HuH-7.5 (cell line): ENCODE measurements around the gene ADAMTSL5.
A peak's percentile ranks its signal among the peaks of the same experiment; 100 is the strongest.

ENCODE experiments used
- DNase-seq: peaks from one replicate; pipeline ENCODE4 v3.0.0; 2011; ENCODE audit warnings: low spot score

The ADAMTSL5 gene

DNA sequence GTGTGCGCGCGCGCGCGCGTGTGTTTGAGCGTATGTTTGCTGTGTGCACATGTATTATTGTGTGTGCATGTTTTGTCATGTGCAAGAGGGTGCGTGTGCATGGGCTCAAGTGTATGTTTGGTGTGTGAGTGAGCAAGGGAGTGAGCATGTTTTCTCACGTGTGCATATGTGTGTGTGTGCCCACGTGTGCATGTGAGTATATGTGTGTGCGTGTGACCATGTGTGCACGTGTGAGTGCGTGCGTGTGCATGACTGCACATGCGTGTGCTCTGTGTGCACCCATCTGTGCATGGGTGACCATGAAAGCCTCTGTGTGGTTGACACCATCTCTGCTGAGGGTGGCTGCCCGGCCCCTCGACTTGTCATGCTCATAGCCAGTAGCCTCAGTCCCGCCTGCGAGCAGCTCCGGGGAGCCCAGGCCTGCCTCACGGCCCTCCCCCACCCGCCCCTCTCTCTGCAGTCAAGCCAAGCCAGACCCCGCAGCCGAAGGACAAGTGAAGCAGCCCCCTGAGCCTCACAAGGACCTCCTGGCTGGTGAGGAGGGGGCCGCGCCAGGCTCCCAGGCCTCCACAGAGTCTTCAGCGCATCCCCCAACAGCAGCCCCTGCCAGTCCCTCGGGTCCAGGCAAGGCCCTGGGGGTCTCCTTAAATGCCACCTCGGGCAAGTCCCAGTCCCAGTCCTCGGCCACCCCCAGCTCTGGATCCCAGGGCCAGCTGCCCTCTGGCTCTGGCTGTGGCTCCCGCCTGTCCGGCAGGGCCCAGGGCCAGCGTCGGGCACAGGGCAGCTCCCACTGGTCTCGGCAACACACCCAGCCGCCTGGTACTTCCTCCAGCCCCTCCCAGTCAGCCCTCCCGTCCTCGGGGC, 15.9 kb downstream of the ADAMTSL5 start:
- DNase-seq, result no peak

DNA sequence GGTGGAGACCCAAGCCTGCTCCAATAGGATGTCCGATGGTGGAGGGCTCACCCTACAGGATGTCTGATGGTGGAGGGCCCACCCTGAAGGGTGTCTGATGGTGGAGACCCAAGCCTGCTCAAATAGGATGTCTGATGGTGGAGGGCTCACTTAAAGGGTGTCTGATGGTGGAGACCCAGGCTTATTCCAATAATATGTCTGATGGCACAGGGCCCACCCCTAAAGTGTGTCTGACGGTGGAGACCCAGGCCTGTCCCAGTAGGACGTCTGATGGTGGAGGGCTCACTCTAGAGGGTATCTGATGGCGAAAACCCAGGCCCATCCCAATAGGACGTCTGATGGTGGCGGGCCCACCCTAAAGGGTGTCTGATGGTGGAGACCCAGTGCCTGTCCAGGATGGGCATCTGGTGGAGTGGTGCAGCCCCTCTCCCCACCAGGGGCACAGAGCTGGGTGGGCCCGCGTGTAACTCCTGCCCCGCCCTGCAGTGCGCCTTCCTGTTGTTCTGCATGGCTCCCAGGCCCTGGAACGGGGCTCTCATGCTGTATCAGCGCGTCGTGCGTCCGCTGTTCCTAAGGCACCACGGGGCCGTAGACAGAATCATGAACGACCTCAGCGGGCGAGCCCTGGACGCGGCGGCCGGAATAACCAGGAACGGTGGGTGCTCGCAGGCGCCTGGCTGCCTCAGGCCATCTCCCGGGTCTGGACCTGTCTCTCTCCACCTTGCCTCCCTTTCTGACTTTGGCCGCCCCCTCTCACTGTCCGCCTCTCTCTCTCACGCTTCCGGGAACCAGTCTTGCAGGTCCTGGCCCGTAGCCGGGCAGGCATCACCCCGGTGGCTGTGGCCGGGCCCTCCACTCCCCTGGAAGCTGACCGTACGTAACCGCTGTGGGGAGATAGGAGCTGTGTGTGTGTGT, 16.8 kb downstream of the ADAMTSL5 start:
- DNase-seq, result no peak

DNA sequence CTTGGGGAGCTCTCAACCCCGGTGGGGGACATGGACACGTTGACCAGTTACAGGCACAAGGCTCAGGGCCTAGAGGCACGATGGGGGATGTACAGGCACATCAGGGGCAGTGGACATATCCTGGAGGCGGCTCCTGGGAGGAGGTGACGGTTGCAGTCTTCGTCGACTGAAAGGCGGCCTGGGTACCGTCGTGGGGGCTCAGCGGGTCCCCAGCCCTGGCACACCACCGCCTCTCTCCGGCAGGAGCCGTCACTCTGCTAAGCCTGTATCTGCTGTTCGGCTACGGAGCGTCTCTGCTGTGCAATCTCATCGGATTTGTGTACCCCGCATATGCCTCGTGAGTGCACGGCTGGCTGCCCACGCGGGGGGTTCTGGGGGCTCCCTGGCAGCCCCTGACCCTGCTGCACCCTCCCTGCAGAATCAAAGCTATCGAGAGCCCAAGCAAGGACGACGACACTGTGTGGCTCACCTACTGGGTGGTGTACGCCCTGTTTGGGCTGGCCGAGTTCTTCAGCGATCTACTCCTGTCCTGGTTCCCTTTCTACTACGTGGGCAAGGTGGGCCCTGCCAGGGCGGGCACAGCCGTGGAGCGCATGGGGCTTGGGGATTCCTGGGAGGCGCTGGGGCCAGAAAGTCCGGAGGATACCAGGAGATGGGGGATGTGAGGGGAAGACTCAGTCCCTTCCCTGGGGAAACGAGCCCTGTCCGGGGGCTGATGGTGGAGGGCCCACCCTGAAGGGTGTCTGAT, 17.6 kb downstream of the ADAMTSL5 start:
- no peak for DNase-seq

DNA sequence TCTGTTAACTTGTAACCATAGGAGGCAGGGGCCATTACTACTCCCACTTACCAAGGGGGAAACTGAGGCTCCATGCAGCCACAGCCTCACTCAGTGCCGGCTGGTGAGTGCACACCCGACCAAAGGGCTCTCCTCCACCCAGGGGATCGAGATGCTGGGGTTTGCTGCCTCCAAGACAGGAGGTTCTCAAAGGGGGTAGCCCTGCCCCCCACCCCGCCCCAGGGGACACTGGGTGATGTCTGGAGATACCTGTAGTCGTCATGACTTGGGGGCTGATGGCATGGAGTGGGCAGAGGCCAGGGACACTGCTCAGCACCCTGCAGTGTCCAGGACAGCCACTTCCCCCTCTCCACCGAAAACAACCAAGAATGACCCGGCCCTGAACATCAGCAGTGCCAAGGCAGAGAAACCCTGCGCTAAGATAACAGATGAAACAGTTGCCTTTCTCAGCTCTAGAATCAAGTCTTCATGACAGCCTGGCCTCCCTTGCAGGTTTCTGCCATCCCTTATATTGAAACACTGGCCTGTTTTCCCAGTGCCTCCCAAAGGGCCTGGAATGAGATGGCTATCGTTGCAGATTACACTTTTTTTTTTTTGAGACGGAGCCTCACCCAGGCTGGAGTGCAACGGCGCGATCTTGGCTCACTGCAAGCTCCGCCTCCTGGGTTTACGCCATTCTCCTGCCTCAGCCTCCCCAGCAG, 18.6 kb downstream of the ADAMTSL5 start:
- no peak for DNase-seq

DNA sequence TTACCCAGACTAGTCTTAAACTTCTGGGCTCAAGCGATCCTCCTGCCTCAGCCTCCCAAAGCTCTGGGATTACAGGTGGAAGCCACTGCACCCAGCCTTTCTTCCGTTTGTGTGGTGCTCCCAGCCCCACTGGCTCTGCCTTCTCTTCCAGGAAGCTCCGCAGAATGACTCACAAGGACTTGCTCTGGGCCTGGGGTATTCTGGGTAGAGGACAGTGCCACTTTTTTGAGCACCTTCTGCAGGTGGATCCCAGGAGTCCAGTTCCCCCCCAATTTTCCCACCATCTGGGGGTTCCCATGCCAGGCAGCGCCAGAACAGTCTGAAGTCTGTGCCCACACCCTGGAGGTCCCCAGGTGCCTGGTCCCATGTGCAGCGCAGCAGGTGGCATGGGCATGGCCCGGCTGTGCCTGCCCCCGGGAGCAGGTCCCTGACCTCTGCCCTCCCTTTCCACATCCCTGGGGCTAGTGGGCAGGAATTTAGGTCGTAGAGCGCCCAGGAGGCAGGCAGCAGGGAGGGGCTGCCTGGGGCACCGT, 20.3 kb downstream of the ADAMTSL5 start:
- no peak for DNase-seq

DNA sequence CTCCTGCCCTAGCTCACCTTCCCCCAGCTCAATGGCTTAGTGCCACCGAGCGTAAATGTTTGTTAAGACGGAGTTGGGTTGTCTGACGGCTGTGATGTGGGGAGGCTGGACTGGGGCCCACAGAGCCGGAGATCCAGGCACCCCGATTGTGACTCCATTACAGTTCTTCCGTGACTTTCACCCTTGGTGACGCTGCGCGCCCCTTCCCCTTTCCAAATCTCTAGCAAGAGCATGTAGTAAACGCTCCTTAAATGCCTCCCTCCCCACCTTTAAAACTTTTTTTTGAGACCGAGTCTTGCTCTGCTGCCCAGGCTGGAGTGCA, 21.0 kb downstream of the ADAMTSL5 start:
- DNase-seq, result no peak

DNA sequence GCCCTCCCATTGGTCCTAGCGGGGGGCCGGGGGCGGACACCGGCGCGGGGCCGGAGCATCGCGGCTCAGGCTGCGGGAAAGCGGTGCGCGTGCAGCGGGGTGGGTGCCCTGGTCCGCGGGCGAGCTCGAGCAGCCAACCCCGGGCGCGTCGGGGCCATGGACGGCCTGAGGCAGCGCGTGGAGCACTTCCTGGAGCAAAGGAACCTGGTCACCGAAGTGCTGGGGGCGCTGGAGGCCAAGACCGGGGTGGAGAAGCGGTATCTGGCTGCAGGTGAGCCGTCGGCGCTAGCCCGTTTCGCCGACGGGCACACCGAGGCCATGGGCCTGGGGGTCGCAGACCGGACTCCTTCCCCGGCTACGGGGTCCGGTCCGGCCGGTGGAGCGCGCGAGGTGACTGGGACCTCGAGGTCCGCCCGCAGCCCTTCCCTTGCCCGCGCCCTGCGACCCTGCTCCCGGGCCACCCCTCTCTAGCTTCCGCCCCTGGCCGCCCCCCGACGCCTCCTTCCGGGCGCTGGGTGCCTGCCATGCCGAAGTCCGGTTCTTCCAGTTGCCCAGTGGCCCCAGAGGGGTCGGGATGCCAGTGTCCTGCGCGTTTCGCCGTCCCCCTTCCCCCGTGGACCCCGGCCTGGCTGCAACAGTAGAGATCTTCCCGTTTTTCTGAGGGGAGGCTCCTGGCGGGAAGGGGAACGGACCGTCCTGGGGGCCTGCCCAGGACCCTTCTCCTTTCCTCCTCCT, 21.5 kb downstream of the ADAMTSL5 start, which contains the start of gene REEP6:
TSS of gene REEP6 (plus strand) at position 68 of the 735 bp plus-strand sequence. CDS start at position 157, 89 bp downstream.
- DNase-seq, result no peak

DNA sequence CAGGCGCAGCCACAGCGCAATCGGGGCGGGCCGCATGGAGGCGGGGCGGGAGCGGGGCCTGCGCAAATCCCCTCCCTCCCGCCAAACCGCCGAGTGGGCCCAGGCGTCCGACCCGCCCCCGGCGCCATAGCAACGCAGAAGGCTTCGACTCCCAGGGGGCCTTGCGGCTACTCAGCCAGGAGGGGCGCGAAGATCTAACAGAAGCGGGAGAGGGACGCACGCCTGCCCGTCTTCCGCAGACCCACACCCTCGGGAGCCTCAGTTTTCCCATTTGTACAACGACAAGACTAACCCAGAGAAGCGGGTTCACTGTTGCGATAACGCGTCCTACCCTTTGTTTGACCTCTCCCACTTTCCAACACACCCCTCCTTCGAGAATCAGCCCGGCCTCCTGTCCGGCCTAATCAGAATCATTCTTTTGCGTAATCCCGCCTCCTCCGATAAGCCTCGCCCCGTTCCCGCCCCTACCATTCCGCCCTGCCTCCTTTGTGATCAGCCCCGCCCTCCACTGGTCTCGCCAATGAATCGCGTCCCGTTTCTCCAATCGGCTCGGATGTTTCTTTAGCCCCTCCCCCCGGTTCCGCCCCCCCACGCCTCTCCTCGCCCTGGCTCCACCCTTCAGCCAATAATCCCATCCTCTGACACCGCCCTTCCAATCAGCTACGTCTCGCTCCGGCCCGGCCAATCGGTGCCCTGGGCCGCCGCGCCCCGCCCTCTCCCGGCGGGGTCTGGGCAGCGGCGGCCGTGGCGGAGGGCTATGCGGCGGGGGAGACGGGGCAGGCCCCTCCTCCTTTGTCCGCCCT, 22.3 kb downstream of the ADAMTSL5 start, which contains the start of gene PCSK4:
TSS of gene PCSK4 (minus strand) at position 40 of the 803 bp plus-strand sequence. CDS start at position 36, 4 bp downstream.
- peak; percentile 98 for DNase-seq

DNA sequence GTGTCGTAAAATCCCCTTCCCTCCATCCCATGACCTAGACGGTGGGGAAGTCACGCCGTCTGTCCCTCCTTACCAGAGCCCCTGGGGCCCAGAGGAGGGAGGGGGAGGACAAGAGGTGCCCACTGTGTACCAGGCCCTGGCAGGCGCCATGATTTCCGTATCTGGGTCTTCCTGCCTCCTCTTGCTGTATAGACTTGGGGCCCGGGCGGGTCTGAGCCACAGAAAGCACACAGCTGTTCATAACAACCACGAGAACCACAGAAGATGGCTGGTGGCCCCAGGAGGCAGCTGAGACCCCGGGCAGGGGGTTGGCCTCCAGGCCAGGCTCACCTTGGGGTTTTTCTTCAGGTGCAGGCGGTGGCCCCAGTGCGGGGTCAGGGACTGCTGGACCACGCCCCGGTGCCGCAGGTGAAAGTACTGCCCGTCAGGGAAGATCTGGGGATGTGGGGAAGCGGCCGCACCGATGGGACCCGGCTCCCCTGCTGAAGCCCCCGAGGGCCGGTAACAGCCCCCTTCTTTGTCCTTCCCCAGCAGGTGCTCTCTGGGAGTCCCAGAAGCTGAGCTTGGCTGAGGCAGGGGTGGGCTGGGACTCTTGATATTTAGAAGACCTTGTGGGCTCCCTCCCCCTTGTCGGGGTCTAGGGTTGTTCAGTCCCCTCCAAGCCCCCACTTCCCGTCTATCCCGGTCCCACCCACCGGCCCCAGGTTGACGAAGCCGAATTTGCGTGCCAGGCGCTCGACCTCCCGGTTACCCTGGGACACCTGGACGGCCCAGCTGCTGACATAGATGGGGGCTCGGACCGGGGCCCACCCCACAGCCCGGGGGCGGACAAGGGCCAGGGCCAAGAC, 23.1 kb downstream of the ADAMTSL5 start:
- no peak for DNase-seq

DNA sequence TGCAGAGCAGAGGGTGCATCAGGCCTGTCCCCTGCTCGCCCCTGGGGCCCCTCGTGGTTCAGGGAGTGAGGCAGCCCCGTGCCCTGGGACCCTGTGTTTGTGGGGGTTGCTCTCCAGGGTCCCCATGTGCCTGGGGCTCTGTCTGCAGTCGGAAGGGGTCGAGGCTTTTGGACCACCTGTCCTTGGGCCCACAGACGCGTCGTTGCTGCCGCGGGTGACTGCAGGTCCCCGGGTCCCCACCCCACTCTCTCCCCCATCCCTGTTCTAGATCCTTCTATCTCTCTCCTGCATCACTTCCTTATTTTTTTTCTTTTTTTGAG, 24.6 kb downstream of the ADAMTSL5 start:
- no peak for DNase-seq

DNA sequence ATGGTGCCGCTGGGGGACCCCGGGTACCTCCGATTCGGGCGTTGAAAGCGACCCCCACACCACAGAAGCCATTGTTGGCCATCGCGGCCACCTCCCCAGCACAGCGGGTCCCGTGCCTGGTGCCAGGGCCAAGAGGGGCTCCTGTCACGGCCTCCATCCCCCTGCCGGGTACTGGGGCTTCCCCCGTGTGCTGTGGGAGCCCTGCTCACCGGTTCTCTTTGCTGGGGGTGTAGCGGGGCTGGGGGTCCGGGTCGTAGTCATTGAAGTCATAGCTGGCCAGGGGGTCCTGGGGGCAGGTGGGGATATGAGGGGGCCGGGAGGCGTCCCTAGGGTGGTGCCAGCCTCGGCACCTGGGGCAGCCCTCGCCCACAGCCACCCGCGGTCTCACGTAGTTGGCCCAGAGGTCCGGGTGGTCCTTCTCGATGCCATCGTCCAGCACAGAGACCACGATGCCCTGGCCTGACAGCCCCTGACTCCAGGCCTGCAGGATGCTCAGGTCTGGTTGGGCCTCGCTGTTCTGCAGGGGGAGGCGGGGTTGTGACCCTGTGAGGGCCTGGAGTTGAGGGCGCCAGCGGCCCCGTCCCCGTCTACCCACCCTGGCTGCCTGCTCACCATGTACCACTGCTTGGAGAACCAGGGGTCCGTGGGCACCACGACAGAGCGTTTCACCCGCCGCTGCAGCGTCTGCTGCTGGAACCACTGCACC, 25.1 kb downstream of the ADAMTSL5 start:
- DNase-seq, result no peak

DNA sequence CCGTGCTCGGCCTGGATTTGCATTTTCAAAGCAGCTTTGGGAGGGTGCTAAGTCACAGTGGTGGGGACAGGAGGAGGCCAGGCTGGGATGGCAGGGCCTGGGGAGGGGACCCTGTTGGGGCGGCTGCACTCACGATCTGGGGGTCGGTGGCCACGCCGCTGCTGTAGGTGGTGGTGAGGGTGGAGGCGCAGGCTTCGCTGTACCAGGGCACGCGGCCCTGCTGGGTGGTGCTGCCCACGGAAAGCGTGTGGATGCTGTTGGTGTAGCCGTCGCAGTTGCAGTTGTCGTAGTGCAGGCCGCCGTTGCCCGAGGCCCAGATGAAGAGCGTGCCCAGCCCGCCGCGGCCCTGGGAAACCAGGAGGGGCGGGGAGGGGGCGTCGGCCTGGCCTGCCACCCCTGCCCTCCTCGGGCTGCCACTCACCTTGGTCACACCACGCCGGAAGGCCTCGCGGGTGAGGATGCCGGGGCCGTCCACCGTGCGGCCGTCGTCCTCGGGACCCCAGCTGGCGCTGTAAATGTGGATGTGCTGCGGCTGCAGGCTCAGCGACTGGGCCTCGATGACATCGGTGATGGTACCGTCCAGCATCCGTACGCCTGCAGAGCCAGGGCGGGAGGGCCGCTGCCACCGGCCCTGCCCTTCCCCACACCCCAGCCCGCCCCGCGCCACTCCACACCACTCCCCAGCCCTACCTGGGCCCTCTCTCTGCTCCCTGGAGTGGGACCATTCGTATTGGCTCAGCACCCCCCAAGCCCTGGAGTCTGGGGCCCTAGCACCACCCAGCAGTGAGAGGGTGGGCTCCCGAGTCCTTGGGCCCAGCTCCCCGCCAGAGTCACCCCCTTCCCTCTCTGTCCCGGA, 25.9 kb downstream of the ADAMTSL5 start:
- no peak for DNase-seq

DNA sequence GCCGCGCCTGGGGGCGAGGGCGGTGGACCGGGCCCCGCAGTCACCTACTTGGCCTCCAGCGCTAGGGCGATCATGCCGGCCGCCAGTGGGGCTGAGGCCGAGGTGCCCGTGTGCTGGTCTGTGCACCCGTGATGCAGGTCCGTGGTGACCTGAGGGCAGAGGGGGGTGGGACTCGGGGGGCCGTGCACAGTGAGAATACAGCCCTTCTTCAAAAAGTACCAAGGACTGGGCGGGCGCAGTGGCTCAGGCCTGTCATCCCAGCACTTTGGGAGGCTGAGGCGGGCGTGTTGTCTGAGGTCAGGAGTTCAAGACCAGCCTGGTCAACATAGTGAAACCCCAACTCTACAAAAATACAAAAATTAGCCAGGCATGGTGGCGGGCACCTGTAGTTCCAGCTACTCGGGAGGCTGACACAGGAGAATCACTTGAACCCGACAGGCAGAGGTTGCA, 28.8 kb downstream of the ADAMTSL5 start:
- no peak for DNase-seq

DNA sequence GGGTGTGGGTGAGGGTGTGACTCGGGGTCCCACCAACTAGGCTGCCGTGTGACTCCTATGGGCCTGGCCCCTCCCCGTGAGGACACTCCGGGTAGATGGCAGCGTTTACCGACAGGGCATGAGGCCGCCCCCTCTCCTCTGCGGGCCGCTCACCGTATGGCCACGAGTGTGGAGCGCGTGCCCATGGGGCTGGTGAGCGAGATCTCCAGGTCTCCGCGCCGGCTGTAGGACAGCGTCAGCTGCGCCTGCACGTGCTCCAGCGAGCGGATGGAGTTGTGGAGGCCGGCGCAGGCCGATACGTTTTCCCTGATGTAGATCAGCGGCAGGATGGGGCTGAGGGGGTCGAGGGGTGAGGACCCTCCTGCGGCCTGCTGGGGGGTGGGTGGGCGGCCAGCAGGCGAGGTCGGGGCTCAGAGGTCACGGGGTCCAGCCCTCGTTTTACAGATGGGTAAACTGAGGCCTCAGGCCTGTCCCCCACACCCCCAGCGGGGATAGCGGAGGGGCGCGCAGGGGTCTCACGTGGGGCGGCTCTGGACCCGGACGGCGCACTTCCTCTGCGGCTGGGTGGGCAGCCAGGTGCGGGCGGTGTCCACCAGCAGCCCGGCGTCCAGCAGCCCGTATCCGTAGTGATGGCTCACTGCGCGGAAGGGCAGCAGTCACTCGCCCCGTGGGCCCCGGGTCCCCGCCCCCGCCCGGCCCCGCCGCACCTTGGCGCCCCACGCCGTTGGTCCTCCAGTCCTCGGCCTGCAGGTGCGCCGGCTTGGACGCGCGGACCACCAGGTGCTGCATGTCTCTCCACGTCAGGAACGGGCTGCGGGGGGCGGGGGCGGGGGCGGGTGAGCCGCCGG, 29.5 kb downstream of the ADAMTSL5 start:
- DNase-seq, result no peak

DNA sequence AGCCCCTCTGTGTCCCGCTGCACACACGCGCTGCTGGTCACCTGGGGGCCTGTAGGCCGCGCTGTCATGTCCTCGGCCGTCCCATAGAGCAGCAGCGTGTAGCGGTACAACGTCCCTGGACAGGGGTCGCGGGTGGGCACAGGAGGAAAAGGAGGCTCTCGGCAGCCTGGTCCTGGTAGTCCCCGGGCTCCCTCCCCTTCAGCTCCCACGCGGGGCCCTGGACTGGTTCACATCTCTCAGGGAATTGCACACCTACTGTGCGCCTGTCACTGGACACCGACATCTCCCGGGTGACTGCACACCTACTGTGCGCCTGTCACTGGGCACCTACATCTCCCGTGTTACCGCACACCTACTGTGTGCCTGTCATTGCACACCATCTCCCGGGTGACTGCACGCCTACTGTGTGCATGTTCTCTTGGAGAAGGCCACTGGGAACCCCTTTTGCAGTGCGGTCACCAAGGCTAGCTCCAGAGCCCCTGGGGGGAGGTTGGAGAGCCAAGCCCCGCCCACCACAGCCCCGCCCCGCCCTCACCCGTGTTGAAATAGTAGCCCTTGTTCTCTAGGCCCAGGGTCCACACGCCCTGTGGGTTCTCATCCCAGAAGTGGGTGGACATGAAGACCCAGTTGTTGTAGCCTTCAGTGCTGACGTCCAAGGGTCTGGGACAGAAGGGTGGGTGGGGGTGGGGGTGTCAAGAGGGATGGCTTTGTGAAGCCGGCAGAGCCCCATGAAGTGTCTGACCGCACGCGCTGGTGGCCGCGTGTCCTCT, 30.3 kb downstream of the ADAMTSL5 start:
- DNase-seq, result no peak
